ENCODE results near the gene KCNJ11.

DNA sequence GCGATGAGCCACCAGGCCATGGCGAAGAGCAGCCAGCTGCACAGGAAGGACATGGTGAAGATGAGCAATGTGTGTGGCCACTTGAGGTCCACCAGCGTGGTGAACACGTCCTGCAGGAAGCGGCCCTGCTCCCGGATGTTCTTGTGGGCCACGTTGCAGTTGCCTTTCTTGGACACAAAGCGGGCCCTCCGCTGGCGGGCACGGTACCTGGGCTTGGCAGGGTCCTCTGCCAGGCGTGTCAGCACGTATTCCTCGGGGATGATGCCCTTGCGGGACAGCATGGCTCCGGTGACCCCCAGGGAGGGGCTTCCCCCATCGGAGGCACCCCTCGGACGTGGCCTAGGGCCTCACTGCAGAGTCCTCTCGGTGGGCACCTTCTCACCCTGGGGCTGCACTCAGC is 648 bp downstream of the KCNJ11 start:
- TF ChIP-seq, protein P1, sequence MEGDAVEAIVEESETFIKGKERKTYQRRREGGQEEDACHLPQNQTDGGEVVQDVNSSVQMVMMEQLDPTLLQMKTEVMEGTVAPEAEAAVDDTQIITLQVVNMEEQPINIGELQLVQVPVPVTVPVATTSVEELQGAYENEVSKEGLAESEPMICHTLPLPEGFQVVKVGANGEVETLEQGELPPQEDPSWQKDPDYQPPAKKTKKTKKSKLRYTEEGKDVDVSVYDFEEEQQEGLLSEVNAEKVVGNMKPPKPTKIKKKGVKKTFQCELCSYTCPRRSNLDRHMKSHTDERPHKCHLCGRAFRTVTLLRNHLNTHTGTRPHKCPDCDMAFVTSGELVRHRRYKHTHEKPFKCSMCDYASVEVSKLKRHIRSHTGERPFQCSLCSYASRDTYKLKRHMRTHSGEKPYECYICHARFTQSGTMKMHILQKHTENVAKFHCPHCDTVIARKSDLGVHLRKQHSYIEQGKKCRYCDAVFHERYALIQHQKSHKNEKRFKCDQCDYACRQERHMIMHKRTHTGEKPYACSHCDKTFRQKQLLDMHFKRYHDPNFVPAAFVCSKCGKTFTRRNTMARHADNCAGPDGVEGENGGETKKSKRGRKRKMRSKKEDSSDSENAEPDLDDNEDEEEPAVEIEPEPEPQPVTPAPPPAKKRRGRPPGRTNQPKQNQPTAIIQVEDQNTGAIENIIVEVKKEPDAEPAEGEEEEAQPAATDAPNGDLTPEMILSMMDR (conservative IDR thresholded peaks at IDR 0.05) = no peak
- TF ChIP-seq ZFX (IDR thresholded peaks at IDR 0.05) = no peak

Data from C4-2B (cell line).